Left lung (tissue), 10 donors: ENCODE measurements around the gene SEPTIN12. TPM values are rescaled to one million over a fixed set of nuclear protein-coding genes. Genes with fewer than 3 reads are reported as not detected.

Experiments used
- ATAC-seq: fragments of 200-7000 bp; cut with Tn5 transposase; one replicate; pipeline ENCODE4 v1.9.1; 2020; ENCODE audit warnings: moderate library complexity
- DNase-seq, 4 donors: peaks; one replicate each; pipeline ENCODE4 v3.0.0-alpha.2; 2013 to 2020
- H3K27ac ChIP-seq, 2 donors: fragments of 200-600 bp; sonication (generic) in 1 of 2; one replicate each; pipeline versions ENCODE4 v1.5.0 to v1.8.0; 2020 to 2021
- H3K27me3 ChIP-seq, 2 donors: fragments of 200-600 bp; sonication (generic) in 1 of 2; one replicate each; pipeline versions ENCODE4 v1.5.0 to v1.8.0; 2020 to 2021
- H3K36me3 ChIP-seq, 2 donors: fragments of 200-600 bp; sonication (generic) in 1 of 2; one replicate each; pipeline versions ENCODE4 v1.5.0 to v1.8.0; 2020 to 2021
- H3K4me1 ChIP-seq, 2 donors: fragments of 200-600 bp; one replicate each; pipeline ENCODE4 v1.8.0; 2021
- H3K4me3 ChIP-seq, 2 donors: fragments of 200-600 bp; sonication (generic) in 1 of 2; one replicate each; pipeline versions ENCODE4 v1.5.0 to v1.8.0; 2020 to 2021; ENCODE audit warnings: mild to moderate bottlenecking in 1 of 2
- H3K9me3 ChIP-seq, 2 donors: fragments of 200-600 bp; sonication (generic) in 1 of 2; one replicate each; pipeline versions ENCODE4 v1.5.0 to v1.8.0; 2020 to 2021
- CTCF ChIP-seq, 2 donors: fragments of 200-600 bp; sonication (generic) in 1 of 2; IDR thresholded peaks; one replicate each; pipeline versions ENCODE4 v1.5.0 to v1.8.0; 2021; ENCODE audit warnings: antibody characterized with exemption in 2 of 2
- intact Hi-C, 2 donors: fragments of 100-400 bp; cut with DNase I; formaldehyde crosslinking; loops; one replicate each; pipeline versions ENCODE4 v1.11.2 to v1.14.2; 2022
- polyA plus RNA-seq, 6 donors: library from polyadenylated mRNA; unstranded; fragments of 120-200 nt; gene quantifications; one replicate each; pipeline ENCODE4 v1.2.1, GENCODE V29; 2013; ENCODE audit not compliant: insufficient read length in 6 of 6
- total RNA-seq, 2 donors: library from RNA; stranded (reverse); fragmentation: NEBNext Ultra II Directional; extraction: Animal tissue kit (Norgen Biotek cat#: 25700); gene quantifications; one replicate each; pipeline ENCODE4 v1.2.1, GENCODE V29; 2021
- donor health status: DM: no; HTN: yes; CAD: no.
- donor health status: DM: no; HTN: no; CAD: no.

The SEPTIN12 gene
- total and polyA plus RNA-seq, 8 donors = 0.28 to 14.6 (median 0.65) TPM; not detected in 5

GRCh38 chr16:4811773-4812172 is 23.6 kb upstream of the SEPTIN12 start:
- no peaks in the 10 kb centered on the region for H3K4me1 ChIP-seq
- H3K27ac ChIP-seq = no peak overlapping the region
- no peaks in the 10 kb centered on the region for H3K9me3 ChIP-seq
- DNase-seq (no peak), ATAC-seq (no peak)
- no peaks in the 10 kb centered on the region for H3K27me3 ChIP-seq
- intact Hi-C loops = no loop called here
- peaks cover 0 to 100% of the 10 kb centered on the region in 2 donors for H3K36me3 ChIP-seq
- no peak overlapping the region for H3K4me3 ChIP-seq
- no peak for TF ChIP-seq CTCF (IDR thresholded peaks at IDR 0.05)

- Histone ChIP-seq H3K27ac (no peak overlapping the region), H3K27me3 (no peaks in the 10 kb centered on the region), H3K4me1 (no peaks in the 10 kb centered on the region), H3K9me3 (no peaks in the 10 kb centered on the region), H3K4me3 (no peak overlapping the region), H3K36me3 (peaks cover 0 to 100% of the 10 kb centered on the region in 2 donors)
- no peak for DNase-seq
- ATAC-seq = no peak
- intact Hi-C loops = no loop called here
- TF ChIP-seq CTCF (IDR thresholded peaks at IDR 0.05) = no peak
These were observed 23.1 kb upstream of the SEPTIN12 start for GRCh38 chr16:4811242-4811641.

- Histone ChIP-seq H3K4me3 (no peak overlapping the region), H3K36me3 (peaks cover 0 to 77% of the 10 kb centered on the region in 2 donors), H3K9me3 (no peaks in the 10 kb centered on the region), H3K4me1 (peaks cover 12 to 26% of the 10 kb centered on the region in 2 donors), H3K27ac (no peak overlapping the region), H3K27me3 (no peaks in the 10 kb centered on the region)
- TF ChIP-seq CTCF (IDR thresholded peaks at IDR 0.05) = no peak
- DNase-seq (no peak), ATAC-seq (no peak)
- intact Hi-C loops = no loop called here
These were observed 18.1 kb upstream of the SEPTIN12 start for GRCh38 chr16:4806280-4806679.

- Histone ChIP-seq H3K36me3 (peaks cover 0 to 66% of the 10 kb centered on the region in 2 donors), H3K27ac (no peak overlapping the region)
- no peak for TF ChIP-seq CTCF (IDR thresholded peaks at IDR 0.05)
These were observed 17.1 kb upstream of the SEPTIN12 start for GRCh38 chr16:4805231-4805630.

GRCh38 chr16:4803898-4804762 is 16.0 kb upstream of the SEPTIN12 start:
- peak overlapping the region in 1 of 2 donors; percentile 94 for H3K27ac ChIP-seq
- DNase-seq (no peak), ATAC-seq (no peak)
- peak overlapping the region in 1 of 2 donors; percentile 88 for H3K4me3 ChIP-seq
- H3K36me3 ChIP-seq = peaks cover 0 to 60% of the 10 kb centered on the region in 2 donors
- no peaks in the 10 kb centered on the region for H3K27me3 ChIP-seq
- H3K9me3 ChIP-seq = no peaks in the 10 kb centered on the region
- TF ChIP-seq CTCF (IDR thresholded peaks at IDR 0.05) = no peak
- intact Hi-C loops = no loop called here
- peaks cover 20 to 42% of the 10 kb centered on the region in 2 donors for H3K4me1 ChIP-seq

More at GRCh38 chr16:4805231-4805630, 17.1 kb upstream of the SEPTIN12 start:
- H3K9me3 ChIP-seq = no peaks in the 10 kb centered on the region
- ATAC-seq (no peak), DNase-seq (no peak)
- no peak overlapping the region for H3K4me3 ChIP-seq
- intact Hi-C loops = no loop called here
- H3K4me1 ChIP-seq = peaks cover 20 to 36% of the 10 kb centered on the region in 2 donors
- no peaks in the 10 kb centered on the region for H3K27me3 ChIP-seq
